HCT116 (cell line): ENCODE data around the gene TMPRSS3. TPM values are rescaled to one million over a fixed set of nuclear protein-coding genes. Genes with fewer than 3 reads are reported as not detected.

Experiments
- ATAC-seq: fragments of 200-7000 bp; cut with Tn5 transposase; 2 replicates; pipeline ENCODE4 v1.9.1; 2020; ENCODE audit warnings: mild to moderate bottlenecking, moderate library complexity
- BruUV-seq: library from RNA; stranded (reverse); fragments of 400-500 nt; replicated peaks from 2 replicates; lab custom pipeline; 2021; lab: Mats Ljungman, UMichigan
- CTCF ChIA-PET: fragments of 300-600 bp; sonication (Branson Sonifier 250); formaldehyde crosslinking; loops from one replicate; lab custom pipeline; 2021; ENCODE audit warnings: antibody characterized with exemption; lab: Charles Lee
- POLR2A ChIA-PET: fragments of 300-600, 350-600 bp; sonication (Branson Sonifier 250); formaldehyde crosslinking; loops from one replicate; lab custom pipeline; 2021; ENCODE audit warnings: antibody characterized with exemption; lab: Charles Lee
- RAD21 ChIA-PET, 2 experiments: fragments of 300-600 bp; sonication (Branson Sonifier 250); formaldehyde crosslinking; loops; one replicate each; lab custom pipeline; 2023; ENCODE audit warnings: low total read pairs in 2 of 2; ENCODE audit not compliant: uncharacterized antibody in 2 of 2, unreplicated experiment in 2 of 2, low non-redundant PET in 1 of 2; lab: Charles Lee
- DNase-seq: peaks from one replicate; pipeline ENCODE4 v3.0.0-alpha.2; 2010; ENCODE audit warnings: low read depth, low spot score
- H2AFZ ChIP-seq: fragments of 200-600 bp; shearing (Covaris generic), sonication (generic); 2 replicates; pipeline ENCODE4 v1.6.1; 2017; ENCODE audit warnings: low read depth, mixed run types, mixed read lengths, antibody characterized with exemption, low read length; ENCODE audit not compliant: poor library complexity, severe bottlenecking
- H3K27ac ChIP-seq: 2 replicates; pipeline ENCODE4 v1.5.1; 2012; ENCODE audit warnings: low read depth, low read length
- H3K27me3 ChIP-seq: fragments of 200-600 bp; sonication (generic); 2 replicates; pipeline ENCODE4 v1.6.1; 2016; ENCODE audit warnings: mixed run types, low read length, mixed read lengths; ENCODE audit not compliant: insufficient read depth
- H3K36me3 ChIP-seq, 2 experiments: fragments of 200-500 bp in 1 of 2; fragments of 200-600 bp in 1 of 2; sonication (Bioruptor generic) in 1 of 2; sonication (generic) in 1 of 2; 2 replicates each; pipeline versions ENCODE4 v1.5.1 to v1.6.1; 2014 to 2016; ENCODE audit warnings: low read length in 2 of 2, inconsistent platforms in 1 of 2, mixed read lengths in 1 of 2, mixed run types in 1 of 2; ENCODE audit not compliant: insufficient read depth in 2 of 2, control insufficient read depth in 1 of 2
- H3K4me1 ChIP-seq, 2 experiments: fragments of 200-600 bp in 1 of 2; sonication (generic) in 1 of 2; 2 replicates each; pipeline versions ENCODE4 v1.5.1 to v1.6.1; 2012 to 2017; ENCODE audit warnings: low read length in 2 of 2, inconsistent platforms in 1 of 2, mild to moderate bottlenecking in 1 of 2, mixed read lengths in 1 of 2, mixed run types in 1 of 2, moderate library complexity in 1 of 2; ENCODE audit not compliant: insufficient read depth in 2 of 2, control insufficient read depth in 1 of 2
- H3K4me2 ChIP-seq: fragments of 200-600 bp; sonication (generic); 2 replicates; pipeline ENCODE4 v1.6.1; 2017; ENCODE audit warnings: mixed run types, low read length, mixed read lengths
- H3K4me3 ChIP-seq, 2 experiments: fragments of 200-600 bp in 1 of 2; sonication (generic) in 1 of 2; replicated peaks in 1 of 2; 2 replicates each; pipeline ENCODE4 v1.5.1; 2011 to 2016; ENCODE audit warnings: low read length in 2 of 2, control low read depth in 1 of 2, low read depth in 1 of 2, mild to moderate bottlenecking in 1 of 2, mixed read lengths in 1 of 2, mixed run types in 1 of 2
- H3K79me2 ChIP-seq: fragments of 200-600 bp; sonication (generic); 2 replicates; pipeline ENCODE4 v1.6.1; 2017; ENCODE audit warnings: mild to moderate bottlenecking, mixed run types, low read length, moderate library complexity, mixed read lengths; ENCODE audit not compliant: insufficient read depth
- H3K9ac ChIP-seq: fragments of 200-600 bp; sonication (generic); 2 replicates; pipeline ENCODE4 v1.6.1; 2016; ENCODE audit warnings: low read length, mixed read lengths
- H3K9me2 ChIP-seq: fragments of 200-600 bp; sonication (generic), shearing (Covaris generic); 2 replicates; pipeline ENCODE4 v1.6.1; 2017; ENCODE audit warnings: mixed run types, mild to moderate bottlenecking, moderate library complexity; ENCODE audit not compliant: insufficient read depth
- H3K9me3 ChIP-seq, 2 experiments: fragments of 200-500 bp in 1 of 2; fragments of 200-600 bp in 1 of 2; sonication (Bioruptor generic) in 1 of 2; sonication (generic) in 1 of 2; 2 replicates each; pipeline ENCODE4 v1.6.1; 2014 to 2017; ENCODE audit warnings: low read length in 2 of 2, mixed read lengths in 2 of 2, inconsistent platforms in 1 of 2, low read depth in 1 of 2, mild to moderate bottlenecking in 1 of 2, mixed run types in 1 of 2, moderate library complexity in 1 of 2; ENCODE audit not compliant: control insufficient read depth in 1 of 2, insufficient read depth in 1 of 2
- H4K20me1 ChIP-seq: fragments of 200-600 bp; sonication (generic), shearing (Covaris generic); 2 replicates; pipeline ENCODE4 v1.6.1; 2017; ENCODE audit warnings: mixed run types, mild to moderate bottlenecking, moderate library complexity; ENCODE audit not compliant: insufficient read depth
- EZH2phosphoT487 ChIP-seq: fragments of 200-600 bp; IDR thresholded peaks from 2 replicates; pipeline ENCODE4 v1.6.1; 2018; ENCODE audit warnings: antibody characterized with exemption, borderline replicate concordance
- JUND ChIP-seq: IDR thresholded peaks from 2 replicates; pipeline ENCODE4 v1.6.1; 2012
- MAX ChIP-seq: IDR thresholded peaks from 2 replicates; pipeline ENCODE4 v1.6.1; 2012
- ZBTB33 ChIP-seq: IDR thresholded peaks from 2 replicates; pipeline ENCODE4 v1.6.1; 2011; ENCODE audit warnings: mild to moderate bottlenecking, low read length, moderate library complexity; ENCODE audit not compliant: insufficient replicate concordance; ENCODE audit errors: extremely low read depth
- intact Hi-C: fragments of 100-400 bp; cut with micrococcal nuclease; formaldehyde crosslinking; loops from 2 replicates; pipeline ENCODE4 v1.10.0; 2022
- total RNA-seq: library from RNA; stranded (reverse); gene quantifications from one replicate; pipeline ENCODE4 v1.2.1, GENCODE V29; 2021; ENCODE audit not compliant: unreplicated experiment

Gene TMPRSS3
- total RNA-seq, 1 experiment from 2014 or later, result not detected

- TF ChIP-seq ZBTB33, result no peak
- TF ChIP-seq JUND, result no peak
- no peak for TF ChIP-seq EZH2phosphoT487
Measured at GRCh38 chr21:42429021-42429420, 33.2 kb upstream of the TMPRSS3 start (continued).

GRCh38 chr21:42427809-42428419 is 32.1 kb upstream of the TMPRSS3 start:
- peaks cover 52% of the 10 kb centered on the region; the same call in 1 of the 2 replicates for H3K27me3 ChIP-seq
- H3K27ac ChIP-seq, result no peak overlapping the region
- H4K20me1 ChIP-seq, result no peaks in the 10 kb centered on the region
- CTCF ChIA-PET, result interaction anchor here (0.8 kb wide), 1 partner anchor 17 kb away, joined by 3 read pairs; no protein-coding TSS in a partner anchor
- DNase-seq (no peak), ATAC-seq (no peak)
- POLR2A ChIA-PET, result no interaction called here
- BruUV-seq, result no TSS peak
- H3K79me2 ChIP-seq, result no peaks in the 10 kb centered on the region
- H2AFZ ChIP-seq, result no peak overlapping the region
- intact Hi-C loops, result no loop called here
- H3K4me2 ChIP-seq, result no peak overlapping the region
- no peaks in the 10 kb centered on the region for H3K4me1 ChIP-seq
- TF ChIP-seq MAX (no peak), JUND (no peak)
- H3K9me2 ChIP-seq, result no peaks in the 10 kb centered on the region
- H3K9me3 ChIP-seq, result no peaks in the 10 kb centered on the region
- RAD21 ChIA-PET, result no interaction called here
- no peak overlapping the region for H3K9ac ChIP-seq
- H3K36me3 ChIP-seq, result no peaks in the 10 kb centered on the region
- H3K4me3 ChIP-seq, result no peak overlapping the region
